Type B pancreatic cell (in vitro differentiated cells): ENCODE results near the gene NTRK3. TPM values are rescaled to one million over a fixed set of nuclear protein-coding genes. Genes with fewer than 3 reads are reported as not detected.

Source experiments
- DNase-seq: peaks from one replicate; pipeline ENCODE4 v3.0.0; 2021; ENCODE audit warnings: mixed read lengths; ENCODE audit not compliant: unreplicated experiment; ENCODE audit errors: extremely low spot score
- H3K27ac Mint-ChIP-seq: 2 replicates; pipeline ENCODE4 v1.8.0; 2021; ENCODE audit warnings: mild to moderate bottlenecking, mixed read lengths
- H3K27me3 Mint-ChIP-seq: 2 replicates; pipeline ENCODE4 v1.8.0; 2021; ENCODE audit warnings: mixed read lengths
- H3K36me3 Mint-ChIP-seq: 2 replicates; pipeline ENCODE4 v1.8.0; 2021; ENCODE audit warnings: mixed read lengths
- H3K4me1 Mint-ChIP-seq: one replicate; pipeline ENCODE4 v1.8.0; 2021; ENCODE audit warnings: mixed read lengths; ENCODE audit not compliant: unreplicated experiment
- H3K4me3 Mint-ChIP-seq: 2 replicates; pipeline ENCODE4 v1.8.0; 2021; ENCODE audit warnings: mild to moderate bottlenecking, mixed read lengths
- H3K9me3 Mint-ChIP-seq: 2 replicates; pipeline ENCODE4 v1.8.0; 2021; ENCODE audit warnings: mixed read lengths
- total RNA-seq: library from RNA; stranded (reverse); gene quantifications from 2 replicates; pipeline ENCODE4 v1.2.1, GENCODE V29; 2021; ENCODE audit warnings: low replicate concordance
- TF ChIP-seq, protein P1 (sequence below): fragments of 200-600 bp; sonication (generic); conservative IDR thresholded peaks from 2 replicates; pipeline ENCODE4 v1.5.0; 2021; ENCODE audit warnings: antibody characterized with exemption, mild to moderate bottlenecking

Gene NTRK3
- total RNA-seq, 1 donor from 2014 or later = 16.9 TPM

DNA sequence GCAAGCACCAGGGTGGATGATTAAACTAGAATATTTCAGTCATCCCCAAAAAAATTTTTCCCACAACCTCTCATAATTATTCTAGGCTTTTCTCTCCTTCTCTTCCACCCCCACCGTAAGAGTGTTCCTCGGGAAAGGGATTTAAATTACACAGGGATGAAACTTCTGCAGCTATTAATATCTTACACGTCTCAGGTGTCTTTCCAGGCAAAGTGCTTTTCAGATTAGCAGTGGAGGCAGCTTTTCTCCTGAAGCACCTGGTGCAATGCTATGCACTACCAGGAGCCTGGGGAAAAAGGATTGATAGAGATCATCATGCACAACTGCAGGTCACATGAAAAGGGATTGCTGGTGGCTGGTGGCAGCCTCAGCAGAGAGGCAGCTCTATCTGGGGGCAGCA lies 250.4 kb downstream of the NTRK3 start:
- no peak overlapping the region for H3K4me3 Mint-ChIP-seq
- H3K4me1 Mint-ChIP-seq = no peaks in the 10 kb centered on the region
- H3K27me3 Mint-ChIP-seq = peaks cover 13% of the 10 kb centered on the region
- H3K36me3 Mint-ChIP-seq = no peaks in the 10 kb centered on the region
- no peak overlapping the region for H3K27ac Mint-ChIP-seq
- no peaks in the 10 kb centered on the region for H3K9me3 Mint-ChIP-seq
- DNase-seq = no peak
- TF ChIP-seq, protein P1, sequence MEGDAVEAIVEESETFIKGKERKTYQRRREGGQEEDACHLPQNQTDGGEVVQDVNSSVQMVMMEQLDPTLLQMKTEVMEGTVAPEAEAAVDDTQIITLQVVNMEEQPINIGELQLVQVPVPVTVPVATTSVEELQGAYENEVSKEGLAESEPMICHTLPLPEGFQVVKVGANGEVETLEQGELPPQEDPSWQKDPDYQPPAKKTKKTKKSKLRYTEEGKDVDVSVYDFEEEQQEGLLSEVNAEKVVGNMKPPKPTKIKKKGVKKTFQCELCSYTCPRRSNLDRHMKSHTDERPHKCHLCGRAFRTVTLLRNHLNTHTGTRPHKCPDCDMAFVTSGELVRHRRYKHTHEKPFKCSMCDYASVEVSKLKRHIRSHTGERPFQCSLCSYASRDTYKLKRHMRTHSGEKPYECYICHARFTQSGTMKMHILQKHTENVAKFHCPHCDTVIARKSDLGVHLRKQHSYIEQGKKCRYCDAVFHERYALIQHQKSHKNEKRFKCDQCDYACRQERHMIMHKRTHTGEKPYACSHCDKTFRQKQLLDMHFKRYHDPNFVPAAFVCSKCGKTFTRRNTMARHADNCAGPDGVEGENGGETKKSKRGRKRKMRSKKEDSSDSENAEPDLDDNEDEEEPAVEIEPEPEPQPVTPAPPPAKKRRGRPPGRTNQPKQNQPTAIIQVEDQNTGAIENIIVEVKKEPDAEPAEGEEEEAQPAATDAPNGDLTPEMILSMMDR = no peak

DNA sequence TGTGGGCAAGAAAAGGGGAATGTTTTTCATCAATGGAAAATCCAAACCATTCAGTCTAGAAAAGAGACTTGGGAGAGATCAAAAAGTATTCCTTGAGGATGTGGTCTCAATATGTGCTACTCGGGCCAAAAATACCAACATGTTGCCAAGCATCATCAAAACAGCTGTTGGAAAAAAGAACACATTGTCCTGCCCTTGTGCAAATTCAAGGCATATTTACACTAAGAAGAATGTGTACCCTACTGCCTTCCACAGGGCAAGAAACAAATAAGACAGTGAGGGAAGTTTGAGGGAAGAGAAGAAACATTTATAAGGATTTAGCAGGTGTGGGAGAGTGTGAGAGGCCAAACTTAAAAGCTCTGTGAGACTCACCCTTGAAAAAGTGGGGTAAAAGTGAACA lies 252.1 kb downstream of the NTRK3 start:
- Mint-ChIP-seq H3K36me3 (no peaks in the 10 kb centered on the region), H3K27me3 (peaks cover 14% of the 10 kb centered on the region), H3K9me3 (no peaks in the 10 kb centered on the region), H3K27ac (no peak overlapping the region), H3K4me1 (no peaks in the 10 kb centered on the region), H3K4me3 (no peak overlapping the region)
- DNase-seq = no peak
- TF ChIP-seq, protein P1 = no peak

DNA sequence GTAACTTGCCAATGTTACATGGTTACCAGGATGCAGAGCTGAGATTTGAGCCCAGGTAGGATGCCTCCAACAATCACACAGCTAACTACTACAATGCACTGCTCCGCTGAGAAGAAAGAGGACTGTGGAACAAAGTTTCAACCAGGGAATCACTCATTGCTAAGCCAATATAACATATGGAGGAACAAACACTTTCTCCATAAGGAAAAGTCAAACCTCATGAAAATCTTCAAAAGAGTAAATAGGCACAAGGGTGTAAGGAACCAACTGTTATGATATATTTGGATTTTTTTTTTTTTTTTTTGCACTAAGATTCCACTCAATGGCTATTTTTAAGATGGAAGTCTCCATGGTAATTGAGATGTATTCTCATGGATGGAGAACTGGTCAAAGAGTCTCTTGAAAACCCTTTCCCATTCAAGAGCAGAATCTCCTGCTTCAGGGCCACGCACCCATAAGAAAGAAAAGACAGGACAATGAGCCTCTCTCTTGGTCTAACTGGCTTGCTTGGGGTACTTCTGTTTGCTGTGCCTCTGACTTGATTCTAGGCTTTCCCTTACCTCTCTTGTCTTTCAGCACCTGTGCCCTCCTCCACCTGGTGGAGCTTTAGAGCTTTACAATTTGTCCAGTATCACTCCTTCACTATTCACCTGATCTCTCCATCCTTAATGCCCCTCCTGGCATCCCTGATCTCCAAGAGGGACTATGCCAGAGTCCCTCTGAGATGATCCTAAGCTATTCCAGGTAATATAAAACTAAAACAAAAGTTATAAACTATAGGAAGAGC lies 252.8 kb downstream of the NTRK3 start:
- Mint-ChIP-seq H3K27me3 (peaks cover 17% of the 10 kb centered on the region), H3K4me1 (no peaks in the 10 kb centered on the region), H3K4me3 (no peak overlapping the region), H3K9me3 (no peaks in the 10 kb centered on the region), H3K27ac (no peak overlapping the region), H3K36me3 (no peaks in the 10 kb centered on the region)
- no peak for DNase-seq
- TF ChIP-seq, protein P1 = no peak

DNA sequence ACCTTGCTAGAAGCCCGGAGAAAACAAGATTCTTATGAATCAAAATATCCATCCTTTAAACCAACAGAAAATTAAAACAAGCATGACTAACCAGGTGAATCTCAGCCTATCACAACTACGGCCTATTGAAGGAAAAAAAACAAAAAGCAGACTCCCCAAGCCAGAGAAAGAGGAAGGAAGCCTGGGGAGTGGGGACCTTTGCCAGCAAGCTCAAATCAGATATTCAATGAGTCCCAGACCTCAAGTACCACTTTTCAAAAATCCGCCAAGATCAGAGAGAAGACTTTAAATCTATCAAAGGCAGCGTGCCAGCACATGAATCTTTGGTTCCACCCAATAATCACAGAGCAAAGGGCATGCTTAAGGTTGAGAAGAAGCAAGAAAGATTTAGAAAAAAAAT lies 253.8 kb downstream of the NTRK3 start:
- TF ChIP-seq, protein P1 = no peak
- Mint-ChIP-seq H3K4me3 (no peak overlapping the region), H3K9me3 (no peaks in the 10 kb centered on the region), H3K27me3 (peaks cover 15% of the 10 kb centered on the region), H3K27ac (no peak overlapping the region), H3K36me3 (no peaks in the 10 kb centered on the region), H3K4me1 (no peaks in the 10 kb centered on the region)
- DNase-seq = no peak

DNA sequence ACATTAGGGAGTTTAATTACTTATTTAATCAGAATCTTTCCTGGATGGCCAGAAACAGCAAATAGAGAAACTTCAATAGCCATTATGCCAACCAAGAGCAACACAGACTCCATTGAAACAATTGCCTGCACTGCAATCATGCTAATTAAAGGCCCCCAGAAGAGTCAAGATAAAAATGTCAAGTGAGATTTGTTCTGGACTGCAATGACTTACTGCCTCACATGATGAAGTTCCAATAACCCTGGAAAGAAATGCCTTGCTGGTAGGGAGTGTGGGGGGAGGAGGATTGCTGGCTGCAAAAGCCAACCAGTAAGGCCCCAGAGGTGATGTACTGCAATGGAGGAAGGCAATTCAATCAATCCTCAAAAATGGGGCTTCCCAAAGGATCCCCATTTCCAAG lies 257.9 kb downstream of the NTRK3 start:
- no peak overlapping the region for H3K27ac Mint-ChIP-seq
- TF ChIP-seq, protein P1 = no peak
- DNase-seq = no peak
- H3K27me3 Mint-ChIP-seq = peaks cover 8% of the 10 kb centered on the region
- no peaks in the 10 kb centered on the region for H3K9me3 Mint-ChIP-seq
- no peaks in the 10 kb centered on the region for H3K4me1 Mint-ChIP-seq
- no peaks in the 10 kb centered on the region for H3K36me3 Mint-ChIP-seq
- no peak overlapping the region for H3K4me3 Mint-ChIP-seq
